H9 (cell line): ENCODE results near the gene MCAT. TPM values are rescaled to one million over a fixed set of nuclear protein-coding genes. Genes with fewer than 3 reads are reported as not detected.

Experiments
- DNase-seq: peaks from one replicate; pipeline ENCODE4 v3.0.0-alpha.2; 2017
- H2AFZ ChIP-seq: one replicate; pipeline ENCODE4 v1.6.1; 2013; ENCODE audit warnings: mild to moderate bottlenecking, low read length, control low read depth, moderate library complexity
- H2AK5ac ChIP-seq: 2 replicates; pipeline ENCODE4 v1.6.1; 2013; ENCODE audit warnings: low read length, control low read depth, mixed read lengths; ENCODE audit not compliant: insufficient read length
- H2BK120ac ChIP-seq: one replicate; pipeline ENCODE4 v1.6.1; 2013; ENCODE audit warnings: low read depth, mild to moderate bottlenecking, low read length, control low read depth, inconsistent platforms; ENCODE audit not compliant: poor library complexity, severe bottlenecking
- H2BK12ac ChIP-seq: 2 replicates; pipeline ENCODE4 v1.6.1; 2013; ENCODE audit warnings: low read length, control low read depth, mixed read lengths, low read depth; ENCODE audit not compliant: insufficient read length
- H2BK15ac ChIP-seq: 2 replicates; pipeline ENCODE4 v1.6.1; 2013; ENCODE audit warnings: low read depth, low read length, control low read depth
- H2BK20ac ChIP-seq: one replicate; pipeline ENCODE4 v1.6.1; 2013; ENCODE audit warnings: low read depth, mild to moderate bottlenecking, low read length, control low read depth, inconsistent platforms; ENCODE audit not compliant: poor library complexity, severe bottlenecking
- H2BK5ac ChIP-seq: 2 replicates; pipeline ENCODE4 v1.6.1; 2013; ENCODE audit warnings: low read length, control low read depth, mixed read lengths; ENCODE audit not compliant: insufficient read length
- H3K14ac ChIP-seq: 2 replicates; pipeline ENCODE4 v1.6.1; 2013; ENCODE audit warnings: low read length, control low read depth; ENCODE audit not compliant: insufficient read depth
- H3K18ac ChIP-seq: 2 replicates; pipeline ENCODE4 v1.6.1; 2013; ENCODE audit warnings: low read depth, mild to moderate bottlenecking, mixed read lengths, low read length, control low read depth; ENCODE audit not compliant: insufficient read length
- H3K23ac ChIP-seq: 2 replicates; pipeline ENCODE4 v1.6.1; 2013; ENCODE audit warnings: low read length, control low read depth, mixed read lengths, low read depth; ENCODE audit not compliant: insufficient read length
- H3K23me2 ChIP-seq: 2 replicates; pipeline ENCODE4 v1.6.1; 2013; ENCODE audit warnings: low read depth, mild to moderate bottlenecking, mixed read lengths, low read length, control low read depth; ENCODE audit not compliant: insufficient read length, poor library complexity, severe bottlenecking
- H3K27ac ChIP-seq: 2 replicates; pipeline ENCODE4 v1.5.1; 2013; ENCODE audit warnings: low read length, control low read depth, mixed read lengths, low read depth; ENCODE audit not compliant: insufficient read length
- H3K27me3 ChIP-seq: 2 replicates; pipeline ENCODE4 v1.6.1; 2013; ENCODE audit warnings: low read length, control low read depth, inconsistent platforms; ENCODE audit not compliant: insufficient read depth
- H3K4ac ChIP-seq: 2 replicates; pipeline ENCODE4 v1.6.1; 2013; ENCODE audit warnings: low read depth, mild to moderate bottlenecking, control low read depth, inconsistent platforms, low read length, moderate library complexity
- H3K4me1 ChIP-seq: 2 replicates; pipeline ENCODE4 v1.6.1; 2013; ENCODE audit warnings: low read length, control low read depth, inconsistent platforms; ENCODE audit not compliant: insufficient read depth
- H3K4me2 ChIP-seq: 2 replicates; pipeline ENCODE4 v1.6.1; 2013; ENCODE audit warnings: low read length, control low read depth, mixed read lengths; ENCODE audit not compliant: insufficient read length, insufficient read depth
- H3K56ac ChIP-seq: 2 replicates; pipeline ENCODE4 v1.6.1; 2013; ENCODE audit warnings: low read depth, mild to moderate bottlenecking, mixed read lengths, low read length, control low read depth; ENCODE audit not compliant: insufficient read length
- H3K79me1 ChIP-seq: 2 replicates; pipeline ENCODE4 v1.6.1; 2013; ENCODE audit warnings: low read depth, mild to moderate bottlenecking, moderate library complexity, low read length, control low read depth, inconsistent platforms; ENCODE audit not compliant: insufficient read depth, poor library complexity, severe bottlenecking
- H3K79me2 ChIP-seq: 2 replicates; pipeline ENCODE4 v1.6.1; 2013; ENCODE audit warnings: low read length, control low read depth, inconsistent platforms; ENCODE audit not compliant: insufficient read depth
- H3K9ac ChIP-seq: 2 replicates; pipeline ENCODE4 v1.6.1; 2013; ENCODE audit warnings: low read length, control low read depth, mixed read lengths; ENCODE audit not compliant: insufficient read length; ENCODE audit errors: extremely low read depth
- H3K9me3 ChIP-seq: one replicate; pipeline ENCODE4 v1.6.1; 2013; ENCODE audit warnings: low read depth, low read length, inconsistent platforms; ENCODE audit not compliant: control insufficient read depth
- H3T11ph ChIP-seq: one replicate; pipeline ENCODE4 v1.6.1; 2013; ENCODE audit warnings: mild to moderate bottlenecking, low read length, control low read depth, inconsistent platforms
- H4K20me1 ChIP-seq: one replicate; pipeline ENCODE4 v1.6.1; 2013; ENCODE audit not compliant: control insufficient read depth, insufficient read length, insufficient read depth
- H4K5ac ChIP-seq: 2 replicates; pipeline ENCODE4 v1.6.1; 2013; ENCODE audit warnings: low read depth, mild to moderate bottlenecking, mixed read lengths, low read length, control low read depth; ENCODE audit not compliant: insufficient read length
- H4K8ac ChIP-seq: replicated peaks from 2 replicates; pipeline ENCODE4 v1.6.1; 2013; ENCODE audit warnings: low read length, control low read depth, mixed read lengths, low read depth; ENCODE audit not compliant: insufficient read length
- H4K91ac ChIP-seq: 2 replicates; pipeline ENCODE4 v1.6.1; 2013; ENCODE audit warnings: low read depth, mild to moderate bottlenecking, moderate library complexity, mixed read lengths, low read length, control low read depth; ENCODE audit not compliant: insufficient read length
- H3K27ac Mint-ChIP-seq, 3 experiments: 2 replicates in 2 of 3; 3 replicates in 1 of 3; pipeline ENCODE4 v1.8.0; 2020 to 2021; ENCODE audit warnings: mixed read lengths in 3 of 3, mild to moderate bottlenecking in 1 of 3, moderate library complexity in 1 of 3
- H3K27me3 Mint-ChIP-seq: 2 replicates; pipeline ENCODE4 v1.8.0; 2021; ENCODE audit warnings: low read depth, mild to moderate bottlenecking, moderate library complexity, mixed read lengths
- H3K36me3 Mint-ChIP-seq, 3 experiments: 2 replicates in 2 of 3; 3 replicates in 1 of 3; pipeline ENCODE4 v1.8.0; 2020 to 2021; ENCODE audit warnings: low read depth in 3 of 3, mixed read lengths in 3 of 3; ENCODE audit not compliant: insufficient read depth in 1 of 3
- H3K4me1 Mint-ChIP-seq, 2 experiments: 2 replicates each; pipeline ENCODE4 v1.8.0; 2020; ENCODE audit warnings: mixed read lengths in 2 of 2
- H3K4me3 Mint-ChIP-seq, 2 experiments: 2 replicates in 1 of 2; 3 replicates in 1 of 2; pipeline ENCODE4 v1.8.0; 2020 to 2021; ENCODE audit warnings: mild to moderate bottlenecking in 2 of 2, mixed read lengths in 2 of 2, moderate library complexity in 1 of 2
- H3K9me3 Mint-ChIP-seq, 2 experiments: 2 replicates in 1 of 2; 3 replicates in 1 of 2; pipeline ENCODE4 v1.8.0; 2020; ENCODE audit warnings: mild to moderate bottlenecking in 2 of 2, mixed read lengths in 2 of 2, moderate library complexity in 1 of 2
- CTCF ChIP-seq: fragments of 200-600 bp; sonication (generic); conservative IDR thresholded peaks from 3 replicates; pipeline ENCODE4 v1.8.0; 2021; ENCODE audit warnings: antibody characterized with exemption, mild to moderate bottlenecking
- WGBS: extraction: QIAGEN DNeasy Blood & Tissue Kit; methylation state at CpG from one replicate; pipeline ENCODE4 v1.1.7; 2013; ENCODE audit warnings: missing lambda C conversion rate, low lambda C conversion rate, mixed read lengths; ENCODE audit not compliant: insufficient read length; ENCODE audit errors: extremely low coverage; 5-methylcytosine and 5-hydroxymethylcytosine counted together
- total RNA-seq: library from RNA; stranded (reverse); gene quantifications from 2 replicates; pipeline ENCODE4 v1.2.1, GENCODE V29; 2021

MCAT gene
- total RNA-seq, 1 experiment from 2014 or later: 20.3 TPM

- no peak for DNase-seq
- Histone ChIP-seq H3K4me2 (no peak overlapping the region), H3K9ac (no peak overlapping the region), H3K23me2 (peaks cover 11% of the 10 kb centered on the region), H2BK20ac (no peak overlapping the region), H3K79me1 (no peaks in the 10 kb centered on the region), H3K18ac (no peak overlapping the region), H3K27ac (no peak overlapping the region), H2BK120ac (no peak overlapping the region), H3K4ac (no peak overlapping the region), H2AK5ac (no peak overlapping the region), H4K20me1 (no peaks in the 10 kb centered on the region), H3K9me3 (no peaks in the 10 kb centered on the region), H3K56ac (no peak overlapping the region), H3K23ac (no peak overlapping the region), H4K8ac (no peak overlapping the region), H3K14ac (no peak overlapping the region), H2BK15ac (no peak overlapping the region), H2BK12ac (no peak overlapping the region), H2AFZ (no peak overlapping the region), H2BK5ac (no peak overlapping the region), H3K4me1 (peaks cover 4% of the 10 kb centered on the region; the same call in 1 of the 2 replicates), H3T11ph (no peak overlapping the region), H3K27me3 (no peaks in the 10 kb centered on the region), H4K91ac (no peak overlapping the region), H4K5ac (no peak overlapping the region), H3K79me2 (peaks cover 7% of the 10 kb centered on the region)
- Mint-ChIP-seq H3K4me3 (no peak overlapping the region), H3K9me3 (no peaks in the 10 kb centered on the region), H3K36me3 (peaks cover 31 to 49% (median 47%) of the 10 kb centered on the region in 3 experiments), H3K27ac (peak overlapping the region in 2 of 3 experiments; percentile 33 to 68; a peak in 2 of 7 replicates), H3K4me1 (peaks cover 15 to 17% of the 10 kb centered on the region in 2 experiments), H3K27me3 (no peaks in the 10 kb centered on the region)
- WGBS: no CpG with 5 or more reads among the region's 17 CpGs
- no peak for TF ChIP-seq CTCF
These were observed 39.5 kb upstream of the MCAT start for GRCh38 chr22:43182726-43183125.
